Measurements from ENCODE around the gene RAB36. TPM values are rescaled to one million over a fixed set of nuclear protein-coding genes. Genes with fewer than 3 reads are reported as not detected.

Gene RAB36
- total and polyA plus RNA-seq, 2 donors (not counting 1 experiment from before 2014, with no cell fraction given) = 1.1 to 3.3 TPM

DNA sequence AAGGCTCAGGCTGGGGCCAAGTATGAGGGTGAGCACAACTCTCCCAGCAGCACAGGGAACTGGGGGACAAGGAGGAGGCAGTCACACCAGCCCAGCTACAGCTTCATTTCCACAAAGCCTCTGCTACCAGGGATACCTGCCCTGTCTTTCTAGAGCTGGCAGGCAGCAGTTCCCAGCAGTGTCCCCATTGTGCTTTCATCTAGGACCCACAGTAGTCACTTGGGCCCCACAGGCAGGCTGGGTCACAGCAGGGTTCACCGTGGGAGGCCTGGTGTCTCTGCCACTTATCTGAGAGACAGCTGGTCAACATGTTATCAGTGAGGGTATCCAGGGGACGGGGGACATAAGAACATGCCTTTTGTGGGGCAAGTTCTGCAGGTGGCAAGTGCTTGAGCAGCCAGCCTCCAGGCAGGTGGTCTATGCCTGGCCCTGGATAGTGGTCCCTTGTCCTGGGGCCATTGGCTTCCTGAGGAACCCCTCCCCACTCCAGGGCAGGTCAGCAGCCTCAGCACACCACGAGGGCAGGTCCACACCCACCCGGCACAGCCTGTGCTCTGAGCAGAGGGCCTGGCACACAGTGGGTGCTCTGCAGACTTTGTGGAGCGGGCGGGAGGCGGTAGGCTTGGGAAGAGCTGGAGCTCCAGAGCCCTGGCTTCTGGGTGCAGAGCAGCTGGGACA lies 45.0 kb upstream of the RAB36 start:
- Histone ChIP-seq H3K4me1 (ENCODE audit: control insufficient read depth in 2 of 2, insufficient read depth in 2 of 2, low read length in 2 of 2) (no peaks in the 10 kb centered on the region), H3K27ac (ENCODE audit: low read length in 2 of 2) (no peak overlapping the region), H2AFZ (ENCODE audit: insufficient read depth, low read depth, low read length, poor library complexity, severe bottlenecking) (no peak overlapping the region), H3K4me2 (replicated peaks; ENCODE audit: low read depth, low read length, poor library complexity, severe bottlenecking) (no peak overlapping the region), H3K9me3 (ENCODE audit: control extremely low read depth in 1 of 3, control insufficient read depth in 2 of 3, insufficient read depth in 1 of 3, low read length in 2 of 3) (no peaks in the 10 kb centered on the region), H4K20me1 (ENCODE audit: control insufficient read depth, insufficient read depth, low read length, poor library complexity, severe bottlenecking) (no peaks in the 10 kb centered on the region), H3K9ac (ENCODE audit: low read length) (no peak overlapping the region), H3K27me3 (replicated peaks in 1 of 4; ENCODE audit: control extremely low read depth in 1 of 4, control insufficient read depth in 3 of 4, insufficient read depth in 4 of 4, low read length in 3 of 4) (no peaks in the 10 kb centered on the region), H3K79me2 (ENCODE audit: control insufficient read depth, insufficient read depth, low read length) (no peaks in the 10 kb centered on the region), H3K4me3 (ENCODE audit: control extremely low read depth in 1 of 5, extremely low read depth in 1 of 5, insufficient read depth in 1 of 5, low read depth in 2 of 5, low read length in 4 of 5) (no peak overlapping the region), H3K36me3 (replicated peaks in 1 of 2; ENCODE audit: control extremely low read depth in 1 of 2, control insufficient read depth in 1 of 2, extremely low read depth in 1 of 2, insufficient read depth in 2 of 2, low read length in 1 of 2) (peaks cover 0 to 4% of the 10 kb centered on the region in 2 experiments)
- CTCF ChIA-PET = interaction anchor here (1.2 kb wide), 1 partner anchor 330 kb away, joined by 3 read pairs; no protein-coding TSS in a partner anchor
- Mint-ChIP-seq H3K4me3 (no peak overlapping the region), H3K9me3 (ENCODE audit: insufficient read depth) (no peaks in the 10 kb centered on the region), H3K27me3 (no peaks in the 10 kb centered on the region), H3K27ac (no peak overlapping the region), H3K4me1 (no peaks in the 10 kb centered on the region)
- no peak for DNase-seq
- TF ChIP-seq CTCF (IDR thresholded peaks at IDR 0.05) (no peak), EZH2 (IDR thresholded peaks at IDR 0.05; ENCODE audit: borderline replicate concordance, insufficient read depth, low read depth, low read length, poor library complexity, severe bottlenecking) (no peak)
- 94% methylated on average over 7 of the region's 7 CpGs for WGBS (ENCODE audit: insufficient coverage)
- ATAC-seq (ENCODE audit: low read depth) = no peak
- intact Hi-C loops (cut with micrococcal nuclease) = no loop called here
- POLR2A ChIA-PET = interaction anchor here (0.6 kb wide), 1 partner anchor 862 kb away, joined by 3 read pairs; no protein-coding TSS in a partner anchor

GRCh38 chr22:23101524-23101923 lies 43.8 kb upstream of the RAB36 start:
- H3K4me1 Mint-ChIP-seq = no peaks in the 10 kb centered on the region

More at GRCh38 chr22:23101524-23101923, 43.8 kb upstream of the RAB36 start:
- H3K79me2 ChIP-seq (ENCODE audit: control insufficient read depth, insufficient read depth, low read length) = no peaks in the 10 kb centered on the region
- H3K4me1 ChIP-seq (ENCODE audit: control insufficient read depth in 2 of 2, insufficient read depth in 2 of 2, low read length in 2 of 2) = no peaks in the 10 kb centered on the region
- ATAC-seq (ENCODE audit: low read depth) (no peak), DNase-seq (no peak)
- H4K20me1 ChIP-seq (ENCODE audit: control insufficient read depth, insufficient read depth, low read length, poor library complexity, severe bottlenecking) = no peaks in the 10 kb centered on the region
- no peak overlapping the region for H3K4me3 Mint-ChIP-seq
- CTCF ChIA-PET = no interaction called here
- H3K4me3 ChIP-seq (ENCODE audit: control extremely low read depth in 1 of 5, extremely low read depth in 1 of 5, insufficient read depth in 1 of 5, low read depth in 2 of 5, low read length in 4 of 5) = no peak overlapping the region
- POLR2A ChIA-PET = no interaction called here
- intact Hi-C loops (cut with micrococcal nuclease) = no loop called here
- no peaks in the 10 kb centered on the region for H3K9me3 Mint-ChIP-seq (ENCODE audit: insufficient read depth)
- H3K4me2 ChIP-seq (replicated peaks; ENCODE audit: low read depth, low read length, poor library complexity, severe bottlenecking) = no peak overlapping the region
- no peak overlapping the region for H3K9ac ChIP-seq (ENCODE audit: low read length)
- H3K27ac Mint-ChIP-seq = no peak overlapping the region
- no peak overlapping the region for H3K27ac ChIP-seq (ENCODE audit: low read length in 2 of 2)
- TF ChIP-seq CTCF (IDR thresholded peaks at IDR 0.05) (no peak), EZH2 (IDR thresholded peaks at IDR 0.05; ENCODE audit: borderline replicate concordance, insufficient read depth, low read depth, low read length, poor library complexity, severe bottlenecking) (no peak)
- no peaks in the 10 kb centered on the region for H3K27me3 Mint-ChIP-seq
- no peak overlapping the region for H2AFZ ChIP-seq (ENCODE audit: insufficient read depth, low read depth, low read length, poor library complexity, severe bottlenecking)
- WGBS (ENCODE audit: insufficient coverage) = 91% methylated on average over 3 of the region's 3 CpGs
- no peaks in the 10 kb centered on the region for H3K36me3 ChIP-seq (replicated peaks in 1 of 2; ENCODE audit: control extremely low read depth in 1 of 2, control insufficient read depth in 1 of 2, extremely low read depth in 1 of 2, insufficient read depth in 2 of 2, low read length in 1 of 2)
- no peaks in the 10 kb centered on the region for H3K9me3 ChIP-seq (ENCODE audit: control extremely low read depth in 1 of 3, control insufficient read depth in 2 of 3, insufficient read depth in 1 of 3, low read length in 2 of 3)
- H3K27me3 ChIP-seq (replicated peaks in 1 of 4; ENCODE audit: control extremely low read depth in 1 of 4, control insufficient read depth in 3 of 4, insufficient read depth in 4 of 4, low read length in 3 of 4) = no peaks in the 10 kb centered on the region

Data from B cell (primary cell).